LNCAP (cell line): ENCODE results near the gene TCN2.

Experiments used
- CTCF ChIP-seq: fragments of 450-650 bp; IDR thresholded peaks from 2 replicates; pipeline ENCODE4 v1.5.1; 2017; ENCODE audit warnings: mild to moderate bottlenecking

TCN2 gene

GRCh38 chr22:30614879-30615278, 7.9 kb downstream of the TCN2 start:
- no peak for TF ChIP-seq CTCF

GRCh38 chr22:30615543-30615954, 8.6 kb downstream of the TCN2 start:
- no peak for TF ChIP-seq CTCF

- TF ChIP-seq CTCF = no peak
Observed at GRCh38 chr22:30617819-30618218, 10.8 kb downstream of the TCN2 start.

- TF ChIP-seq CTCF = no peak
Observed at GRCh38 chr22:30626413-30626812, 19.4 kb downstream of the TCN2 start.

GRCh38 chr22:30627471-30627870, 20.5 kb downstream of the TCN2 start:
- no peak for TF ChIP-seq CTCF

GRCh38 chr22:30628491-30628890, 21.5 kb downstream of the TCN2 start:
- TF ChIP-seq CTCF = no peak

GRCh38 chr22:30634471-30635233, 27.7 kb downstream of the TCN2 start:
- peak; percentile 91 for TF ChIP-seq CTCF
